ENCODE data around the gene USP16. TPM values are rescaled to one million over a fixed set of nuclear protein-coding genes. Genes with fewer than 3 reads are reported as not detected.
A peak's percentile ranks its signal among the peaks of the same experiment; 100 is the strongest.
"Not testable (repeated sequence)": the region's sequence is repeated elsewhere in the genome, so short reads cannot be mapped to it uniquely, and the experiment has no call there.

USP16 gene
- total RNA-seq, result 39.2 and 47.8 TPM in 2 replicates
- polyA plus RNA-seq (2012), result 12.0 TPM

- DNase-seq (ENCODE audit: low read depth), result peak; percentile 99
Observed at GRCh38 chr21:29024474-29025327, at the start of gene USP16. Gene USP16 (plus strand): TSS chr21:29024668. CDS start chr21:29027914, 3,246 bp downstream.

GRCh38 chr21:28975397-28975796 lies 49.1 kb upstream of the USP16 start:
- peak; percentile 75 for DNase-seq (ENCODE audit: low read depth)

GRCh38 chr21:28979092-28979491 lies 45.4 kb upstream of the USP16 start:
- DNase-seq (ENCODE audit: low read depth), result no peak

DNA sequence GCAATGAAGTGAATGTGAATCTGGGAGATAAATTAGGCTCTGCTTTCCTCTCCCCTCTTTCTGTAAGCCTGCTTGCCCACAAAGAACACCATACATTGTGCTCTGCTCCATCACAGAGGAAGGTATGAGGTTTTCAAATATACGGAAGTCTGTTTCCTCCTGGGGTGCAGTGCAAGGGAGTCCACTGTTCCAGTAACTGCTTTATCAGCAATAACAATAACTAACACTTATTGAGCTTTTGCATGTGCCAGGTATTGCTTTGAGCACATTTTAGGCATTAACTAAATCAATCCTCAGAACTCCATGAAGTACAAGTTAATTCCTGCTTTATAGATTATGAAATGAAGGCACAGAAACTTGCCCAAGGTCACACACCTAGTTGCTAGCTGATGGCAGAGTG lies 41.8 kb upstream of the USP16 start:
- no peak for DNase-seq (ENCODE audit: low read depth)

DNA sequence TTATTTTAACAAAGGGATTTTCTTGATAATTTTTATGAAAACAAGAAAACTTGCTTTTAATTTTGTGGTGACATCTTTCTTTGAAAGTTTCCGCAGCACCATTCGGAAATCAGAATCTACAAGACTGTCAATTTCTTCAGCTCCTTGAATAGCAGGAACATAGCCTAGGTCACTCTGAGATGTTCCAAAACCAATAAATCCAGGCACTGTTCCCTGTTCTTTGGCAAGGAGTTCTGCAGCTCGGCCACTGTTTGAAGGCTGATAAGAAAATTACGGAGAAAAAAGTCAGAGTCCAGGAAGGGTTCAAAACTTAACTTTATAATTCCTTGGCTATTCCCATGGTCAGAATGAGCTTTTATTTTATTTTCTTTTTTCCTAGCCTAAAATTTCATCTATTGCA lies 37.8 kb upstream of the USP16 start:
- no peak for DNase-seq (ENCODE audit: low read depth)

- DNase-seq (ENCODE audit: low read depth), result not testable (repeated sequence)
Observed at GRCh38 chr21:28988146-28988545, 36.3 kb upstream of the USP16 start.

DNA sequence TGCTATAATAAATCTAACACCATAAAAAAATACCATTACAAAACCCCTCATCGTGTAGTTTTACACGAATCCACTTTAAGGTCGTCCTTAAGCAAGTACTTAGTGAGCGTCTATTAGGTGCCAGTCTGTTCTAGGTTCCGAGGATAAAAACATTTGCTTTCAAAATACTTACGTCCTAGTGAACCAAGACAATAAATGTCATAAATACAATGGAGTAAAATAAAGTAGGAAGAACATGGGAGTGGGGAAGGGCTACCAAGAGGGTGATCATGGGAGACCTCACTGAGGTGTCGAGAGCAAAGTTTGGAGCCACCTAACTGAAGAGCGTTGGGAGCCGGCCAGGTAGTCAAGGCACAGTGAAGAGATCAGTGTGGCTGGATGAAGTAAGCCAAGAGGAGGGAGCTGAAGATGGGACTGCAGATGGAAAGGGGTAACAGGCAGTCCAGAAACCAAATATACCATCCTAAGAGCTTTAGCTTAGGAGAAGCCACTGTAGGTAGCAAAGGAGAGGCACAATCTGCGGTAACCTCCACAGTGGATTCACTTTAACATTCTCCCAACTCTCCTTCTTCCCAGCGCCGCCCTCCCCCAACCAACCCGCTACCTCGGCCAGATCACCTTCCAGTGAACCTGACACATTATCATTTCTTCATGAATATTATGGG lies 32.5 kb upstream of the USP16 start:
- DNase-seq (ENCODE audit: low read depth), result no peak

DNA sequence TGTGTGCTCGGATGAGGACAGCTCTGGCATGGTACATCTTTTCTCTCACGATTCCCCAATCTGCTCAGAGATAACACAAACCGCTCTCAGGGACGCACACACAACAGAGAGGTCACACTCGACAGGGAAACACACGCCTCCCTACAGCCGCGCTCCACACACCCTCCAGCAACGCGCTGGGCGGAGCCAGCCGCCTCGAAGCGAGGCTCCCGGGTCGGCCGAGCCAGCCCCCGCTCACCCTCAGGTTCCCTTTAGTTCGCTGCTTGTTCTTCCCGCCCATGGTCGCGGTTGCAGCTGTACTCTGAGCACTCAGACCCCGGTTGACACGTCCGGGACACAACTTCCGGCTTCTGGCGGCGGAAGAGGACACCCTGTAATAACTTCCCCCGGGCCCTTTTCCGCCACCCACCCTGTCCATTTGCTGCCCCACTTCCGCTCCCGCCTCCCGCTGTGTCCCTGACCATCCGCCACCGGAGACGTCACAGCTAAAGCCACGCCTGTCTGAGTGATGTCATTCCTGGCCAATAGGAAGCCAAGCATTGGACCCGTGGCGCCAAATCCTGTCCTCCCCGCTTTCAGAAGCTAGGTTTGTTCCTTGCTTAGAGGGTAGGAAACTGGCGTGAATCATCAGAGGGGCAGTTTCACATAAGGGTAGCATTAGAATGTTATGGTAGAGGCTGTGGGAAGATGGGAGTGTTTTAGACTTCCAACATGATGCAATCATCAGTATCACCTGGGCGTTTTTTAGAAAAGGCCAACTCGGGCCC lies 31.8 kb upstream of the USP16 start, which contains the start of gene LTN1:
Gene LTN1 (minus strand): TSS at position 352 of the 767 bp plus-strand sequence. CDS start 72 bp downstream, at position 280.
- DNase-seq (ENCODE audit: low read depth), result peak; percentile 100

DNA sequence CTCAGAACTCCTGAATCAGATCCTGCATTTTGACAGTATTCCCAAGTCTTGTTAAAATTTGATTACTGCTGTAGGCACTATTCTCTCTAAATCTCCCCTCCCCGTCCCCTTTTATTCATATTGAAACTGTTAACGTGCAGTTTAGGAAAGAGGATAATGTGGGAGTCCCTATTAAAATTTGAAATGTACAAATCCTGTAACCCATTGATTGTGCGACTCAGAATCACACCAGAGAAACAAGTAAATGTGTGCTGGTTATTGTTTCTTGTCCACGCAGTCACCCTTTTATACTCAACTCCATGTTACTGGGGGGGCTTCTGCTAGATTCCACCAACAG lies 31.2 kb upstream of the USP16 start:
- no peak for DNase-seq (ENCODE audit: low read depth)

DNA sequence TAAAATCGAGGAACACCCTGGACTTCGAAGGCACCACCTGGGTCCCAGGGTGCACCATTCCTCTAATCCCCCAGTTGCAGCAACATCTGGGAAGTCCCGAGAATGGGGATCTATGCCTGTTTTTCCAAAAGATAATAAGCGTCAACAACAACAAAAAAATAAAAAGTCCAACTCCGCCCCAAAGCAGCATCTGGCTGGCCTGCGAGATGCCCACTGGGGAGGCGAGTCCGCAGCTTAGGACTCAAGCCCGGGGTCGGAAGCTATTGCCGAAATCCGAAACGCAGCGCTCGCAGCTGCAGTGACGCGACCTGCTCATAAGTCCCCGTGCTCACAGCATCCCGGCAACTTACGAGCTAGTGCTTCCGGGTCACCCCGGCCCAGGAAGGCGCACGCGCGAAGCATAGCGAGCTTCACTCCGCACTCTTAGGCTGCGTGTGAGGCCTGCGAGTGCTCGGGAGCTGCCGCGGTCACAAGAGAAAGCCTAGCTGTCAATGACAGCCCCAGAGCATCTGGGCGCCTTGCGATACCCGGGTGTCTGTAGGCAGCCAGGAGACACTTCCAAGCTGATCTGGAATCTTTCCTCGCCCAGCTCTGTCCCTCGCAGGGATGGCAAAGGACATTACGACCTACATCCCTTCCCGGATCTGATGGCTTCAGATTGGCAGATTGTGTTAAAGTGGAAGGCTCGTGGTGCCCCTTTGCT lies 21.9 kb upstream of the USP16 start:
- DNase-seq (ENCODE audit: low read depth), result peak; percentile 98

DNA sequence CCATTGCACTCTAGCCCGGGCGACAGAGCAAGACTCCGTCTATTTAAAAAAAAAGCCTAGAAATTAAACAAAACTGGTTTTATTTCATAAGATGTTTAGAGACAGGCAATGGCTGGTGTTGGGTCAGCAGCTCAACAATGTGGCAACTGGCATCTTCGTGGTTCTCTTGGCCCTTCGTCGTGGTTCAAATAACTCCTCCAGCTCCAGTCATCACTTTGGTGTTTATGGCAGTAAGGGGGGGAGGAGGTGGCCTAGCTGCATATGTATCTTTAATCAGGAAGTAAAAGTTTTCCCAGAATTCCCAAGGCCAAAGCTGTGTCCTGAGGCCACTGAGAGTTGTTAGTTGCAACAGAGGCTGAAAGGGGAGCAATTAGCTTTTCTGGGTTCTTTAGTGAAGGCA lies 18.8 kb upstream of the USP16 start:
- peak; percentile 63 for DNase-seq (ENCODE audit: low read depth)

GRCh38 chr21:29007135-29007534 lies 17.3 kb upstream of the USP16 start:
- no peak for DNase-seq (ENCODE audit: low read depth)

DNA sequence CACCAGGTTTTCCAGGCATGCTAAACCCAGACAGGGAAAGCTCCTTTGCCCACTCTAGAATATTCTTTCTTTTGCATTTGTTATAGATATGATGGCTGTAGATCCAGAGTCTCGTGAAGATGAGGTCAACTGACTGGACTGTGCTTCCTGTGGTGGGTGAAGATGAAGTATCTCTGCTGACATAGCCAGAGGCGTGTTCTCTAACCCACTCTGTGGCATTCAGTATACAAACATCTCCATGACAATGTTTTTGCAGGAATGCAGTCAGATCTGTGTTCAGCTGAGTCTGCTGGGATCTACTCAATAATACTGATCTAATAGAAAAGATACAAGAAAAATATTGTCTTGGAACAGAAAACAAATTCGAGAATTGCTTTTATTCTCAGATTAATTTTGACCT lies 16.7 kb upstream of the USP16 start:
- DNase-seq (ENCODE audit: low read depth), result no peak

DNA sequence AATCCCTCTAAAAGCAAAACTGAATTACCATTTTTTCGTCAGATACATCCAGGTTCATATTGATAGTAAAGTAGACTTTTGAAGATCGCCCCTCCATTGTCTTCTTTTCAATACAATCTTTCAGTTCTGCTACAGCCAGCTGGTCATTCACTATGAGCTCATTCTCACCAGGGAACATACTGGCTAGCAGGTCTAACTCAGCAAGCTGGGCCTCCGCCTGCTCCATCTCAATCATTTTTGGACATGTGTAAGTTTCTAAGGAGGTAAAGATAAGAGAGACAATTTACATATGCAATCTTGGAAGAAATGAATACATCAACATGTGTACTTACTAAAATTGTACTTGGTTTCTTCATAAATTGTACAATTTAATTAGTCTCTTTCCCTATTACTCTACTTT lies 16.1 kb upstream of the USP16 start:
- no peak for DNase-seq (ENCODE audit: low read depth)

- DNase-seq (ENCODE audit: low read depth), result not testable (repeated sequence)
Observed at GRCh38 chr21:29011236-29011635, 13.2 kb upstream of the USP16 start.

- no peak for DNase-seq (ENCODE audit: low read depth)
Observed at GRCh38 chr21:29017639-29018237, 6.7 kb upstream of the USP16 start.

GRCh38 chr21:29018540-29018939 lies 5.9 kb upstream of the USP16 start:
- DNase-seq (ENCODE audit: low read depth), result peak; percentile 20

GRCh38 chr21:29022166-29022565 lies 2.3 kb upstream of the USP16 start:
- no peak for DNase-seq (ENCODE audit: low read depth)

- DNase-seq (ENCODE audit: low read depth), result no peak
Observed at GRCh38 chr21:29025328-29025713, 853 bp downstream of the USP16 start.

- DNase-seq (ENCODE audit: low read depth), result no peak
Observed at GRCh38 chr21:29029524-29029923, 5.1 kb downstream of the USP16 start.

- DNase-seq (ENCODE audit: low read depth), result no peak
Observed at GRCh38 chr21:29030909-29031308, 6.4 kb downstream of the USP16 start.
